GM19438 (cell line): ENCODE measurements around the gene CASK.

ENCODE experiments used
- ATAC-seq: cut with Tn5 transposase; IDR thresholded peaks from one replicate; pipeline ENCODE4 v1.9.1; 2021; ENCODE audit warnings: low read depth; ENCODE audit not compliant: unreplicated experiment

The CASK gene

DNA sequence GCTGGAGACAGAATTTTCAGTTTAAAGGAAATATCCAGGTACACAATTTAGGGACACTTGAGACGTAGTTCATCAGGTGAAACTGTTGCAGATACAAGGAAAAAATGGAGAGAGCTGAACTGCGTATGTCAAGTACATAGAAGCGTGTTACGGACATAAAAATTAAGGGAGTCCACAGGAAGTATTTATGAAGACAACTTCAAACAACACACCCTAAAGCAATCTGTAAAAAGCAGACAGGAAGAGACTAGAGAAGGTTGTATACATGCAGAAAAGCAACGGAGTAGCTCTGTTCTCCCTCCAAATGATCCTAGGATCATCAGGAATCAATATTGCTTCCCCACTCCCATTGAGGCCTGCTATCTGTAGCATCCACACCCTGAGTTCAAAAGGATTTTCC lies 5.8 kb downstream of the CASK start:
- ATAC-seq = no peak

DNA sequence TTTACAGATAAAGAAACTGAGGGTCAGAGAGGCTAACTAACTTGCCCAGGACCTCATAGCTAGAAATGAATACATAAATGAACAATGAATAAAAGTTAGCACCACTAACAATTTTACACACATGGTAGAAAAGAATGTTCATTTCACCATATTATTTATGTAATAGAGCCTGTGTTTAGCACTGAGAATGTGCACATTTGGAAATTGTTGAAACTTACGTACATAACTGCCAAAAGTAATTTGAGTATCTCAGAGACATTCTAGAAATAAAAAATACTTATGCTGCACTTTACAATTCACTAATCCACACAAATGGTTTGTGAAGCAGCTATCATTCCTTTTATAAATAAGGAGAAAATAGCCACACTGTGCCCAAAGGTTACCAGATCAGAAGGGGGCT lies 9.9 kb downstream of the CASK start:
- ATAC-seq = no peak

DNA sequence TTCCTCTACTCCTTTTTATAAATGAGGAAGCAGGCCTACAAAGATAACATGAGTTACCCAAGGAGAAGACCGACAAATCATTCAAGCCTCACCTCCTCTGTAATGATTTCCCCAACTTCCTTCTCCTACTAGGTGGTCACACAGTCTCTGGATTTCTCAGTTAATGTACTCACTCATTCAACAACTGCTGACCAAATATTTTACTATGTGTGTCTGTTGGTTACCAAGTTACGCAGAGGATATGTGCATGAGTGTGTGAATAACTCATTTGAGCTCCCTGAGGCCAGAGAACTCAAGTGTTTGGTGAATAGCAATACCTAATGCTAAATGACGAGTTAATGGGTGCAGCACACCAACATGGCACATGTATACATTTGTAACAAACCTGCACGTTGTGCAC lies 10.4 kb downstream of the CASK start:
- no peak for ATAC-seq

DNA sequence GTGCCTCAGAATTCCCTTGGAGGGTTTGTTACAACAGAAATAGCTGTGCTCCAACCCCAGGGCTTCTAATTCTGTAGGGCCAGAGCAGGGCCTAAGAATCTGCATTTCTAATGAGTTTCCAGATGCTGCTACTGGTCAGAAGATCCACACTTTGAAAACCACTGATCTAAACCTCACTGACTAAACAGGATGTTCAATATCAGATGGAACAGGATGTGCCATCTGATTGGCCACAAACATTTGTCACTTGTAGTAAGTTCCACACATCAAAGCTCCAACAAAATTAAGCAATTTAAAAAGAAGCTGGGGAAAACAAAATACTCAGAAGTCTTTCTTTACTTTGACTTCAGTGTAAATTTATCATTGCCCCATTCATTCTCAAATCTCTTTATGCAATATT lies 14.3 kb downstream of the CASK start:
- no peak for ATAC-seq

DNA sequence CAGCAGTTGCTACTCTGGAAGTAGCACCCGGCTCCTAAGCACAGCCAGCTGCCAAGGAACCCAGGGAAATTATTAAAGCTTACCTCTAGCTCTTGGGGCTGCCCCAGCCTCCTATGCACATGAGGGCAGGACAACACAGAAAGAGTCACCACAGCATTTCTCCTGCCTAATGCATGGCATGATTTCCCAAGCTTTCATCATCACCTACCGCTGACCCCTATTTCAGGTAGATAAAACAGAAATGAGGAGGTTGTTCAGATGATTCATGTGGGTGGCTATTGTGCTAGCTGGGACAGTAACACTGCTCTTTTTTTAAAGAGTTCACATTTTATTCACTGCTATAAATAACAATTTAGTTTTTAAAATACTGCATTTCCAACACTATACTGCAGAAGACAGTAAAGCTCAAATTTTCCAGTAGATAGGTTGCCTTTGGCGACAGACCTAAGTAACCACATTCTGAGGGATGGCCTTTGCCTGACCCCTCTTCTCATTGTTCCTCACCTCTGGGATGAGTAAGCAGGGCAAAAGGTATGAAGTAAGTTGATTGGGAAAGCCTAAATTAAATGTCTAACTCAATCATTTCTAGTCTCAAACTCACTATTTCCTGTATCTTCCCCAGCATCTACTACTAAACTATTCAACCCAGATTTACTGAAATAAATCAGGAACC lies 16.7 kb downstream of the CASK start:
- ATAC-seq = no peak

DNA sequence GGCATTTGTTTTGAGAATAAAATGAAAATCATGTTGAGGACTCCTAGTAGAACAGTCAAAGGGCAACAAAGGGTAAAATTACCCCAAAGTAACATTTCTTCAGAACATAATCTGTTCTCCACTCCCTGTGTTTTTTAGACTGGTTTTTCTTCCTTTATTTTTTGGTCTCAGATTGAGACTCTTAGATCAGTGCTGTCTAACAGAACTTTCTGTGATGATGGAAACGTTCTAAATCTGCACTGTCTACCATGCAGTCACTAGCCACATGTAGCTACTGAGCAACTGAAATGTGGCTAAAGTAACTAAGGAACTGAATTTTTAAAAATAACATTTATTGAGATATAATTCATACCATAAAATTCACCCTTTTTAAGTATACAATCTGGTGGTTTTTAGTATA lies 19.8 kb downstream of the CASK start:
- no peak for ATAC-seq

DNA sequence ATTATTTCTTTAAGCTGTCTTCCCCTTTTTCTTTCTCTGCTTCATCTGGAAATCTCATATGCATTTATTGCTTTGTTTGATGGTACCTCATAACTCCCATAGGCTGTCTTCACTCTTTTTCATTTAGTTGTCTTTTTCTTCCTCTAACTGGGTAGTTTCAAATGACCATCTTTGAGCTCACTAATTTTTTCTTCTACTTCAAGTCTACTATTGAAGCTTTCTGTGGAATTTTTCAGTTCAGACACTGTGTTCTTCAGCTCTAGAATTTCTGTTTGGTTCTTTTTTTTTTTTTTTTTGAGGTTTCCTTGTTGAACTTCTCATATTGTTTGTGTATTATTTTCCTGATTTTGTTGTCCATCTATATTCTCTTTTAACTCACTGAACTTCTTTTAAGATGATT lies 23.0 kb downstream of the CASK start:
- ATAC-seq = no peak

DNA sequence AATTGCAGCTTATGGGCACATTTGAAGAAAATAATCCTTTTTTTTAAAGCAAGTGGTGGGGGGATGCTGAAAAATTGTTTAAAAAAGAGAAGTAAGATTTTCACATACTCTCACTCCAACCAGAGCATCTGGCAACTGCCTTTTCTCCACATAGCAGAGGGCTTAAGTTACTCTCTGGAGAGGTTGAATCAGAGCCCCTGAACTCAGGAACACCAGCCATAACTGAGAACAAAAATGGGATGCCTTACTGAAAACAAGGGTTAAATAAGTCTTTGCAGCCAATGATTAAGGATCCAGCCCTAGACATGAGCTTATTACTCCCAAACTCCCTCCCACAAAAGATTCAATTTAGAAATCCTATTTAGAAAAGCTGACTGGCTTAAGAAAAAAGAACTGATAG lies 27.5 kb downstream of the CASK start:
- no peak for ATAC-seq

DNA sequence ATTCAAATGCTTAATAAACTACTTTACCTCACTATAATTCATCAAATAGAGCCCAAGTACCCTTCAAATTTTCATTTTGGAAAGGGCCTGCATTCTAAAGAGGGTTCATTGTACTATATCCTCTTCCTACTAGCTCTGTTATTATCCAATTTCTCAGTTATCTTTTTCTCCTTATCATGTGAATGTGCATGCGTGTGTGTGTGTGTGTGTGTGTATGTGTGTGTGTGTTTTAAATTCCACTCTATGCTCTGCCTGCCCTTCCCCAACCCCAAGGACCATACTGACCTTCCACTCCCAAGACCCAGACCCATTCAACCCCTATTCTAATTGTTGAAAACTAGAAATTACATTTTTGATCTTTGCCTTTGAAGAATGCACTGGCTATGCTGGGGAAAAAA lies 33.3 kb downstream of the CASK start:
- no peak for ATAC-seq

DNA sequence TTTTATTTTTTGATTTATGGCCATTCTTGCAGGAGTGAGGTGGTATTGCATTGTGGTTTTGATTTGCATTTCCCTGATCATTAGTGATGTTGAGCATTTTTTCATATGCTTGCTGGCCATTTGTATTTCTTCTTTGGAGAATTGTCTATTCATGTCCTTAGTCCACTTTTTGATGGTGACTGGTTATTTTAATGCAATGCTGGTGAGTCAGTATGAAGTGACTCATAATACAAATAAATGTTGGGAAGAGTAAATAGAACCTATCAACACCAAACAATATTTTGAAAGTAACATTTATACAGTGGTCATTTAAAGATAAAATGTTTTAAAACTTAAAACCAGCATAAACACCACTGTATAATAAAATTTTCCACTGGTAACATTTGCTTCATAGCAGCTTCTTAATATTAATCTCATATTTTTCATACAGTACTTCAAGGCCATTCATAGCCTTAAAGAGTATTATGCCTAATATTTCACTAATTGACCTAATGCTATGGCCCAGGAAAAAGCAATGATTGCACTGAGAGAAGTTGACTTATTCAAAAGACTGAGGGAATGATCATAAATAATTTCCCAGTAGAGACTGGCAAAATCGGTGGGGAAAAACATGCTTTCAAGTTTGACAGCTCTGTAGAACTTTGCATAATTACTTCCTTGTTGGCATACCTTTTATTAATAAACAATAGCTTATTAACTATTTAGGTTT lies 33.9 kb downstream of the CASK start:
- ATAC-seq = no peak

DNA sequence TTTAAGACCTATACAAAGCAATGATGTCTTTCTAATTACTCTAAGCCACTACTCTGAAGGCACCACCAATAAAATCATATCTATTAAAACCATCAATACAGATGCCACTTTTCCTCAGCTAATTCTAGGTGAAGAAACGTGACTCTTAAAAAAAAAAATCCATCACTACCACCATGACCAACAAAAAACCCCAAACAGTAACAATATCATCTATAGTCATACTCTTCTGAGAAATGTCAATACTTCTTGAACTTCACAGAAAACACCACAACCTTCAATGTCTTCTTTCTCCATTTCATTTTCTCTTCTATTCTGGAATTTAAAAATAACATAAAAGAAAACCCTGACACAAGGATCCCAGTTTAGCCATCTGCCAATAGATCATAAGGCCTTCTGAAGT lies 35.7 kb downstream of the CASK start:
- ATAC-seq = no peak

DNA sequence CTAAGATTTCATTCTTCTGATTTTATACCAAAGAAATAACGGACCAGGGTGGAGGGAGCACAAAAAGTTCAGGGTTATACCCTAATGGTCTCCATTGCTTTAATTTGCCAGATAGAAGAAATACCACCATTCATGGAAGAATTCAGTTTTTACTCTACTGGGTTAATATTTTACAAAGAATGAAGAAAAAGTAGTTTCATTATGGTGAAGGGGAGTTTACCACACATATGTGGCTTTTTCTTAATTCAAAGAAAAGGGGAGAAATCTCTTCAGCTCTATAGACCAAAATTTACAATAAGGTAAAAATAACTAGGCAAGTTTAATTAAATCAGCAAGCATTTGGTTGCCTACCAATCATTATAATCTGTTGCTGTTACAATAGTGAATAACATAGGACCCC lies 37.6 kb downstream of the CASK start:
- ATAC-seq = no peak

DNA sequence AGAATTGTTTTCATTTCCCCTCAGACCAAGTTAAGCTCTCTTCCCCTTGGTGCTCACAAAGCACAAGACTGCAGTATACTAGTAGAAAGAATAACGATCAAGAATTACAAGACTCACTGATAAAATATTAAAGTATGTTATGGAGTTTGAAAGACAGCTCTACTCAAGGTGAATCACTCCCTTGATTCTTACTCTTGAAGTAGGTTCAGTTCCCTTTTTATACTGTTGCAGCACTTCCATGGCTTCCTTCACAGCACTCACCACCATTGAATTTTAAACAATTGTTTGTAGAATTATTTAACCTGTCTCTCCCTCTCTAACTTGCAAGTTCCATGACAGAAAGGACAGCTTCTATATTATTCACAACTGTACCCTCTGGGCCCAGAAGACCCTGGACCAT lies 42.2 kb downstream of the CASK start:
- ATAC-seq = no peak

DNA sequence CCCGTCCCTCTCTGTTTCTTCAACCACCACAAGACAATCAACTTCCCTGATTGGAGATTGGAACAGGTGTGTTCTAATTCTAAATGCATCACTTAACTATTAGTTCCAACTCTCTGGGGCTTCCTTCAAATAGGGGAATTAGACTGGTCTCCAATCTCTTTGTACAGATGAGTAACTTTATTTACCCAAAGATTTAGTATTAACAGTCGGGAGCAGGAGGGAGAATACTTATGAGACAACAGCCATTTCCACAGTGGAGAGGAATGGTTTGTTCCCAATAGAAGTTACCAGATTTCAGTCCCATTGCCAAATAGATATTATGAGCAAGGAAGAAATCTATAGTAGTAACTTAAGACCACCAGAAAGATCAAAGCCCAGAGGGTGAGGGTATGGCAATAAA lies 46.2 kb downstream of the CASK start:
- no peak for ATAC-seq

DNA sequence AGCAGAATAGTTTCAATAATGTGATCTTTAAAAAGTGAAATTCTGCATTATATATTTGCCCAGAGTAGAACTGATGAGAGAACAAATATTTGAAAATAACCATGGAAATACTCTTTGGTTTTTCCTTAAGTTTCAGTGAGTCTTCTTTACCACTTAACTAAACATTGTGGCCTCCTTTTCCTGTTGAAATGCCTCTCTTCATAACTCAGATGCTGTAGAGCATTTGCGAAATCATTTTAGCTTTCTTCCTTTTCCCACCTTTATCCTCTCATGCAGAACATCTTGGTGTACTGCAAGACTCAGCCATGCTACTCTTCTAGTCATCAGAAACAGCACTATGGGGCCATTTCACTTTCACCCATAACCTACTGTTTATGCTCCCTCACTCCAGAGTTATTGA lies 48.2 kb downstream of the CASK start:
- no peak for ATAC-seq

DNA sequence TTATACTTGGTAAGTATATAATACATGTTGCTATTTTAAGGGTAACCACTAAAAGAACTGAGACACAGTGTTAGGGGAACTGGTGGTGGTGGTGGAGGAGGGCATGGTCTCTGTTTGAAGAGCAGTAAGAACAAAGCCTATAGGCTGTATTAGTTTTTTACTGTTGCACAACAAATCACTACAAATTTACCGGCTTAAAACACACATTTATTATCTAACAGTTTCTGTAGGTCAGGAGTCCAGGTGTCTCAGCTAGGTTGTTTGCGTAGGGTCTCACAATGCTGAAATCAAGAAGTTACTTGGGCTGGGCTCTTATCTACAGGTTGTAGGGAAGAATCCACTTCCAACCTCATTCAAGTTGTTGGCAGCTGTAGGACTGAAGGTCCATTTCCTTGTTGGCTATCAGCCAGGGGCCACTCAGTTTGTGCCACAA lies 52.6 kb downstream of the CASK start:
- ATAC-seq = no peak

DNA sequence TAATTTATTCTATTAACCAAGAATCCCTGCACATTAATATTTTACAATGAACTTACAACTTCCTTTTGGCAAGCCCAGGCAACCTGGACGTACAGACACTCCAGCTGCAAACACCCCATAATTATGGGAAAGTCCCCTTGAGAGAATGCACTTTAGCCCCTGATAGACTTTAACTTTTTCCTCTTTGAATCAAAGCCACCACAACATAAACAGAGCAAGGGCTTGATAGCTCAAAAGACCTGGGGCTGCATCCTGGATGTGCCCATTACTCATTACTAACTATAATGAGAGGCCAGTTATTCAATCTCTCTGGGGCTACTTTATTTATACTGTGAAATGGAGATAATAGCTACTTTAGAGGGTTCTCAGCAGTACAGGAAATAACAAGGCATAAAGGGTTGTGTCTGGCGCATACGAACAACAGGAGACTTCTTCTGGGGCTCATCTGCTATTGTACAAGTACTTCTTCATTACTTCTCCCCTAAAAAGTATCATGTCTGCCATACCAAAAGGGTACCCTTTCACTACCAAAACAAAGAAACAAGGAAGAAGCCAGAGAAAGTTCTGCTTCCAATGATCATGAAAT lies 54.9 kb downstream of the CASK start:
- no peak for ATAC-seq

DNA sequence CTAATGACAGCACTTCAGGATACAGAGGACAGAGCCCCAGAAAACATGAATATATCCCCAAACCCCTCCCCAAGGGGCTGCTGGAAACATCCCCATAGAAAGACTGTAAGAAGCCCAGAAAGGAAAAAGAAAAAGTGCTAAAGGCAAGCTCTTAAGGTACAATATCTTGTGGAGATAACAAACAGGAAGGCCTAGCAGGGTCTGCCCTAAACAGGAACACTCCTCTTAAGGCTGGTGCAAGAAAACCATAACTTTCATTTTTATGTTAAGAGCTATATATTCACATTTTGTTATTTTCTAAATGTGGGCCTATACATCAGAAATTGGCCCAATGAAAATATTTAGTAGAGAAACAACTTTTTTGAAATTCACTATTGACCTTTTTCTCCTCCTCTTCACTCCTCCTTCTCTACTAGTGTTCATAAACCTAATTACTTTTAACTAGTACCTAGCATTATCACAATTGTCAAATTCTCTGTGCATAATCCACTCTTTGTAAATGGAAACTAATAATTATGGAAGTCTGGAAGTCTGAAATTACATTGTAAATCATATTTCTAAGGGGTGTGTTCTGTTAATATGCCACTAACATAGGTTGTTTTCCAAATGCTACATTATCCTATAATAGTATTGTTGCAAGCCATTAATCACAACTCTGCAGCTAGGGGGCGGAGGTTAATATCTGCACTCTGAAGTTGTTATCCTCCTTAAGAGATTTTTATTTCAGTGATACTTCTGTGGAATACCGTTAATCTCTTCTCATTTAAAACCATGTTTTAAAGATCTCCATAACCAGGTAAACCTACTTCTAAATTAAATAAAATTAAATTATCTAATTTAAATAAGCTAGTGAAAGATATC lies 59.8 kb downstream of the CASK start:
- ATAC-seq = no peak

DNA sequence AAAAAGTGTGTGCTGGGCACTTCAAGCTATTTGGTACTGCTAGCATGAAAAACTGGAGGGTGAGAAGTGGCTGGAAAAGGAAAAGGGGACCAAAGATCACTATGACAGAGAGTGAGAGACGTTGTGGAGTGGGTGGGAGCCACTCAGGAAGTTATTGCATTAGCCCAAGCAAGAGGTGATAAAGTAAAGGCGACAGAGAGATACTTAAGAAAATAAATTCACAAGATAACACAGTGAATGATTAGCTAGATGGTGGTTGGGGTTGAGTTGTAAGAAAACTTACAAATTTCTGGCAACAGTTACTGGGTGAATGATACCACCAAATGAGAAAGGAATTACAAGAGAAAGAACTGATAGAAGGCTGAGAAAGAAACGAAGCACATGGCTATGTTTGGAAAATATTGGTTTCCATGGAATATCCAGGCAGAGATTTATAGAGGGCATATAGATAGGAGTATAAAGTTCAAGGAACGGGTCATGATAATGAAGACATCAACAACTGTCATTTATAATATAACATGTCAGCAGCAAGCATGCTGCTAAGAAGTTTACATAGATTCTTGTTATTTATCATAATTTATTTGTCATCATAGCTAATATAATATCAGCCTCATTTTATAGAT lies 60.7 kb downstream of the CASK start:
- no peak for ATAC-seq

DNA sequence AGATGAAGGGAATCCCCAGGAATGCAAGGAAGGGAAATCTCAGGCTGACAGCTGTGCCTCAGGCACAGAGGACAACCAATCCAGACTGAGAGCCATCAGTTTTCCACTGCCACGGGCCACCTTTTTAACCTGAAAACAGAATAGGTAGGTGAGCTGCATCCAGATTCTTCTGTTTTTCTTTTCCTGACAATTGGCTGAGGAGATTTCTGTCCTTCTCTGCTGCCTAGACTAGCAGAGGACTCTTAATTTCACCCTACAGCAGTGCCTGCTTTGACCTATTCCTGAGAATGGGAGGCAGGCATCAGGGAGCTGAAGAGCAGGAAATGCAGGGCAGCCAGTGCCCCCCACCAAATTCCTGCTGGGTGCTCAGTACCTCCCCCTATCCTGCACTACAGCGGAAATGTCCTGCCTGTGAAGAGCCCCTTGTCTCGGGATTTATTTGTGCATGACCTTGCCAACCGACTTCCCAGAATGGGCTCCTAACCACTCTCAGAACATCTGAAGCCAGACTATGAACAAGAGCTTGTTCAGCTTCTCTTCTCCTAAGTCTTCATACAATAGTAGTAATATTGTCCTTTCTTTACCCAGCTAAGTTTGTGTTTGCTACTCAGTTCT lies 65.1 kb downstream of the CASK start:
- ATAC-seq = no peak
